HG02870 (cell line): ENCODE data around the gene MRPL55.

Source experiments
- ATAC-seq: cut with Tn5 transposase; IDR thresholded peaks from one replicate; pipeline ENCODE4 v1.9.1; 2021; ENCODE audit warnings: mild to moderate bottlenecking, moderate library complexity; ENCODE audit not compliant: unreplicated experiment

MRPL55 gene

GRCh38 chr1:228060458-228061190, 48.5 kb downstream of the MRPL55 start:
- no peak for ATAC-seq

- no peak for ATAC-seq
These were observed 49.3 kb downstream of the MRPL55 start for GRCh38 chr1:228059634-228060457.

GRCh38 chr1:228058949-228059633, 50.0 kb downstream of the MRPL55 start:
- ATAC-seq, result no peak

- ATAC-seq, result no peak
These were observed 50.7 kb downstream of the MRPL55 start for GRCh38 chr1:228058172-228058948.
